Peyer's patch (tissue), 4 donors: ENCODE measurements around the gene RIC1. TPM values are rescaled to one million over a fixed set of nuclear protein-coding genes. Genes with fewer than 3 reads are reported as not detected.

Experiments used
- DNase-seq, 3 donors: peaks; one replicate each; pipeline ENCODE4 v3.0.0-alpha.2; 2017 to 2019
- H3K27ac ChIP-seq, 4 donors: fragments of 200-600 bp; sonication (generic); one replicate each; pipeline ENCODE4 v1.5.1; 2016 to 2019
- H3K27me3 ChIP-seq, 2 donors: fragments of 200-600 bp; sonication (generic); one replicate each; pipeline ENCODE4 v1.5.1; 2019
- H3K36me3 ChIP-seq, 3 donors: fragments of 200-600 bp; sonication (generic); one replicate each; pipeline ENCODE4 v1.5.1; 2016 to 2019
- H3K4me1 ChIP-seq, 4 donors: fragments of 200-600 bp; sonication (generic); one replicate each; pipeline ENCODE4 v1.5.1; 2016 to 2019
- H3K4me3 ChIP-seq, 4 donors: fragments of 200-600 bp; sonication (generic); 1 replicate in 3 of 4; 2 replicates in 1 of 4; pipeline ENCODE4 v1.5.1; 2016 to 2019; ENCODE audit warnings: mild to moderate bottlenecking in 1 of 4
- H3K9me3 ChIP-seq, 4 donors: fragments of 200-600 bp; sonication (generic); one replicate each; pipeline ENCODE4 v1.5.1; 2016 to 2019; ENCODE audit warnings: mild to moderate bottlenecking in 1 of 4
- POLR2A ChIP-seq, 2 donors: fragments of 450-650 bp; IDR thresholded peaks; one replicate each; pipeline ENCODE4 v1.5.1; 2017; ENCODE audit warnings: antibody characterized with exemption in 2 of 2, mild to moderate bottlenecking in 2 of 2, moderate library complexity in 2 of 2
- total RNA-seq, 4 donors: library from RNA; depleted of rRNA; stranded (reverse); fragments of >200 nt; gene quantifications; one replicate each; pipeline ENCODE4 v1.1.0, GENCODE V29; 2016
- TF ChIP-seq, protein P1 (sequence below), 6 experiments: fragments of 450-650 bp in 4 of 6; fragments of 200-600 bp in 2 of 6; sonication (generic) in 1 of 6; IDR thresholded peaks; one replicate each; pipeline ENCODE4 v1.5.1; 2017 to 2019; ENCODE audit warnings: antibody characterized with exemption in 6 of 6, mild to moderate bottlenecking in 3 of 6, moderate library complexity in 1 of 6

RIC1 gene
- total RNA-seq, 4 donors from 2014 or later = 31.1 to 49.6 (median 39.2) TPM

DNA sequence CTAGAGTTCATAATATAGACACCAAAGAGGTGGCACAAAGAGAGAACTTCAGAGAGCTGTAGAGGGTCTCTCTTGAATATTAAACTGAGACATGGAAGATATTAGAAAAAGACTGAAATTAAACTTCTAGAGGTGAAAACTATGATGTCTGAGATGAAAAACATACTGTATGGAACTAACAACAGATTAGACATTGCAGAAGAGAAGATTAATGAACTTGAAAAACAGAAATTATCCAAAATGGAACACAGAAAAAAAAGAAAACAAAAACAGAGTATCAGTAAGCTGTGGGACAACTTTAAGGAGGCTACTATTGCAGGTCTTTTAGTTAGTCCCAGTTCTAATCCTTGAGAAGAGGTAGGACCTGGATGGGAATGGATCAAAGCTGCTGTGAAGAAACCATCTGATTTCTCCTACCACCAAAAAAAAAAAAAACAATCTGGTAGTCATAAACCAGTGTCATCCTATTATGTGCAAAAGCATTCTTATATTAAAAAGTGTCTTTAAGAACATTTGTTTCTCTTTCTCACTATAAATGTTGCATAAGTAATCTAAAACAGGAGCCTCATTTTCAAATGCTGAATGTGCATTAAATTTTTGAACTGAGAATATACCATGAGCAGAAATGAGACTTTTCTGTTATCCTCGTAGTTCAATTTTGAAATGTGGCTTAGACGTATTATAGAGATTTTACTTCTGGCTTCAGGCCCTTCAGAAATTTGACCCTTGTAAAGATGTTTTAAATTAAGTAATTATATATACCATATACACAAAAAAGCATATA is 107.8 kb downstream of the RIC1 start:
- Histone ChIP-seq H3K36me3 (peaks cover 0 to 44% (median 0%) of the 10 kb centered on the region in 3 donors), H3K27ac (no peak overlapping the region), H3K27me3 (no peaks in the 10 kb centered on the region), H3K4me1 (no peaks in the 10 kb centered on the region), H3K9me3 (no peaks in the 10 kb centered on the region), H3K4me3 (no peak overlapping the region)
- DNase-seq = no peak
- TF ChIP-seq, protein P1, sequence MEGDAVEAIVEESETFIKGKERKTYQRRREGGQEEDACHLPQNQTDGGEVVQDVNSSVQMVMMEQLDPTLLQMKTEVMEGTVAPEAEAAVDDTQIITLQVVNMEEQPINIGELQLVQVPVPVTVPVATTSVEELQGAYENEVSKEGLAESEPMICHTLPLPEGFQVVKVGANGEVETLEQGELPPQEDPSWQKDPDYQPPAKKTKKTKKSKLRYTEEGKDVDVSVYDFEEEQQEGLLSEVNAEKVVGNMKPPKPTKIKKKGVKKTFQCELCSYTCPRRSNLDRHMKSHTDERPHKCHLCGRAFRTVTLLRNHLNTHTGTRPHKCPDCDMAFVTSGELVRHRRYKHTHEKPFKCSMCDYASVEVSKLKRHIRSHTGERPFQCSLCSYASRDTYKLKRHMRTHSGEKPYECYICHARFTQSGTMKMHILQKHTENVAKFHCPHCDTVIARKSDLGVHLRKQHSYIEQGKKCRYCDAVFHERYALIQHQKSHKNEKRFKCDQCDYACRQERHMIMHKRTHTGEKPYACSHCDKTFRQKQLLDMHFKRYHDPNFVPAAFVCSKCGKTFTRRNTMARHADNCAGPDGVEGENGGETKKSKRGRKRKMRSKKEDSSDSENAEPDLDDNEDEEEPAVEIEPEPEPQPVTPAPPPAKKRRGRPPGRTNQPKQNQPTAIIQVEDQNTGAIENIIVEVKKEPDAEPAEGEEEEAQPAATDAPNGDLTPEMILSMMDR (IDR thresholded peaks at IDR 0.05) = no peak
- TF ChIP-seq POLR2A (IDR thresholded peaks at IDR 0.05) = no peak

DNA sequence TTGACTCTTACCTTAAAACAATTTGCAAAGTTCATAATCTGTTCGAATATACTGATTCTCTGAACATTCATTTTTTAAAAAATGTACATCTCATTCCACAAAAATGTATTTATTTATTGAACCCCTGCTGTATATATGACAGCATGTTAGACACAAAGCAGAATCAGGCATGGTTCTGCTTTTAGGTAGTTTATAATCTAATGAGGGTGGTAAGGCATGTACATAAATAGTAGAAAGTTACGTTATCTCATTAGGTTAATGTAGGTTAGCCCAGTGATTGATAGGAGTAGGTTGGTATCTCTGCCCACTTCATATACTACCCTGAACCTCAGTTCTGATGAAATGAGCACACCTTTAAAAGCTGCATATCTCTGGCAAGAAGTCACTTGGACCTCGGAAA is 114.2 kb downstream of the RIC1 start:
- TF ChIP-seq, protein P1 (IDR thresholded peaks at IDR 0.05) = no peak
- no peak for TF ChIP-seq POLR2A (IDR thresholded peaks at IDR 0.05)
- Histone ChIP-seq H3K4me1 (no peaks in the 10 kb centered on the region), H3K4me3 (no peak overlapping the region), H3K36me3 (peaks cover 0 to 52% (median 0%) of the 10 kb centered on the region in 3 donors), H3K27ac (no peak overlapping the region), H3K9me3 (no peaks in the 10 kb centered on the region), H3K27me3 (no peaks in the 10 kb centered on the region)
- no peak for DNase-seq

DNA sequence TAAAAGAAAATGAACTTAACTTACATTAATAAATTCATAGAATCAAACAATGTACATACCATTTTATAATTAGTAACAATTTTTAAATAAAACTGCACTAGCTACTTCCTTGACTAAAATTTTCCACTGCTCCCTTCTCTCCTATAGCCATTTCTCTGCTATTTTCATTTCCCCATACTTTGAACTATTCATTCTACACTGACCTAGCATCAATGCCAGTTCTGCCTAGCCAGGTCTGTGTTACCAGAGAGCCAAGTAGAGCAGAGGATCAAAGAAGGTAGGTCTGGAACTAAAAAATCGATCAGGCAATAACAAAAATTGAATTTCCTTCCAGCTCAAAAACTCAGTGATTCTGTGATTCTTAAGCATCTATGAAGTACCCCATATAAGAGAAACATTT is 119.5 kb downstream of the RIC1 start:
- Histone ChIP-seq H3K27ac (no peak overlapping the region), H3K4me3 (no peak overlapping the region), H3K27me3 (no peaks in the 10 kb centered on the region), H3K4me1 (no peaks in the 10 kb centered on the region), H3K36me3 (peaks cover 0 to 74% (median 0%) of the 10 kb centered on the region in 3 donors), H3K9me3 (no peaks in the 10 kb centered on the region)
- DNase-seq = no peak
- TF ChIP-seq, protein P1 (IDR thresholded peaks at IDR 0.05) = no peak
- TF ChIP-seq POLR2A (IDR thresholded peaks at IDR 0.05) = no peak

DNA sequence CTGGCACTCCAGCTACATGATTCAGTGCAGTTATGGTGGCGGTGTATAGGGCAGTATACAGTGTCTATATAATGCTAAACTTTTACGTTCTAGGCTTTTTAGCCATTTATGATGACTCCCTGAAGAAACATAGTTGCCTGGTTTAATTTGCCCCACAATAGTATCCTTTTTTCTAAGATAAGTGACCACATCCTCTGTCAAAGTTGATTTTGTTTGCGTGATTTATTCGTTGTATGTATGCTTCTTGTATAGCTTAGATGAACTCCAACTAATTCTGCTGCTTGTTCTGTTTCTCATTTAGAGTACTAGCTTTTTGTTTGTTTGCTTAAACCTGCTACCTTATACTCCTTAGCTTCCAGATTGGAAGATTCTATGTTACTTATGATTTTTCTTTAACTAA is 120.4 kb downstream of the RIC1 start:
- peaks cover 0 to 73% (median 0%) of the 10 kb centered on the region in 3 donors for H3K36me3 ChIP-seq
- no peaks in the 10 kb centered on the region for H3K9me3 ChIP-seq
- no peak for DNase-seq
- TF ChIP-seq, protein P1 (IDR thresholded peaks at IDR 0.05) = no peak
- no peak for TF ChIP-seq POLR2A (IDR thresholded peaks at IDR 0.05)
- no peaks in the 10 kb centered on the region for H3K27me3 ChIP-seq
- no peak overlapping the region for H3K27ac ChIP-seq
- no peak overlapping the region for H3K4me3 ChIP-seq
- H3K4me1 ChIP-seq = no peaks in the 10 kb centered on the region

DNA sequence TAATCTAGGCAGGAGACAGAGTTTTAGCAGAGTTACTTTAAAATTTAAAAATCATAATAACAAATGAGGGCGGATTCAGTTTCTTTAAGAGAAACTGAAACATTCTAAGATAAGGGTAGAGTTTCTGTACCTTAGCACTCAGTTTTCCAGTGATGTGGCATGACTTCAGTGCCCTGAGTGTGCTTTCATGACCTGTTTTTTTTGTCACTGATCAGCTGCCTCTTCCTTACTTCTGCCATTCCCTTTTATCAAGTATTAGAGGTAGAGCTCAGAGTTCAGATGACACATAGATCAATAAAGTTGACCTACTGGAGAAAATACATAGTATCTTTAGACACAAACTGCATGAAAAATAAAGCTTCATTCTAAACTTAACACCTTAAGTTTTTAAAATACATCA is 121.7 kb downstream of the RIC1 start:
- H3K27me3 ChIP-seq = no peaks in the 10 kb centered on the region
- no peak for TF ChIP-seq POLR2A (IDR thresholded peaks at IDR 0.05)
- TF ChIP-seq, protein P1 (IDR thresholded peaks at IDR 0.05) = no peak
- peaks cover 0 to 70% (median 0%) of the 10 kb centered on the region in 3 donors for H3K36me3 ChIP-seq
- no peak overlapping the region for H3K4me3 ChIP-seq
- H3K9me3 ChIP-seq = no peaks in the 10 kb centered on the region
- H3K27ac ChIP-seq = no peak overlapping the region
- no peak for DNase-seq
- no peaks in the 10 kb centered on the region for H3K4me1 ChIP-seq
